Peyer's patch (tissue), 4 donors: ENCODE measurements around the gene BICDL2.
A peak's percentile ranks its signal among the peaks of the same experiment; 100 is the strongest.

Source experiments
- POLR2A ChIP-seq, 2 donors: fragments of 450-650 bp; IDR thresholded peaks; one replicate each; pipeline ENCODE4 v1.5.1; 2017; ENCODE audit warnings: antibody characterized with exemption in 2 of 2, mild to moderate bottlenecking in 2 of 2, moderate library complexity in 2 of 2
- TF ChIP-seq, protein P1 (sequence below), 6 experiments: fragments of 450-650 bp in 4 of 6; fragments of 200-600 bp in 2 of 6; sonication (generic) in 1 of 6; IDR thresholded peaks; one replicate each; pipeline ENCODE4 v1.5.1; 2017 to 2019; ENCODE audit warnings: antibody characterized with exemption in 6 of 6, mild to moderate bottlenecking in 3 of 6, moderate library complexity in 1 of 6

DNA sequence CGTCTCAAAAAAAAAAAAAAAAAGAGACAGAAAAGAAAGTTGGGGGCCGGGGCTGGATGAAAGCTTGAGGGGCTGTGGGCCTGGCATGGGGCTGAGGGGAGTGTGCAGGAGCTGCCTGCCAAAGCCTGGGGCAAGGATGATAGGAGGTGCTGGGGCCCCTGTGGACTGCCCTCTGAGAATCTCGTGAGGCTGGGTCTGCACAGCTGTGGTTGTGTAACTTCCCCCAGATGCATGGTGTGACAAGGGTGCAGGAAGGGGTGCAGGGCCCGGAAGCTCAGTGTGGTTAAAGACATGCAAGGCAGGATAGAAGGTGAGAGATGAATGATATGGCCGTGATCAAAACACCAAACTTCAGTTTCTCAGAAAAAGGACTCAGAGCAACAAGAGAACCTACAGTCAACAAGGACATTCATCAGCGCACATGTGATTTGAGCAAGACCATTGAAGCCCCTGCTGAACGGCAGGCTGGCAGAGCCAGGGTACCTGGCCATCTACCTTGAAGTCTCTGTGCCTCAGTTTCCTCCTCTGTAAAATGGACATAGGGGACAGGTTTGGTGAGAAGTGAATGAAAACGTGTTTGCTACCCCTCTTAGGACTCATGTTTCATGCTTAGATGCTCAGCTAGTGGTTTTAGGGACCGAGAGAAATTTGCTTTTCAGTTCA lies 38.2 kb upstream of the BICDL2 start:
- TF ChIP-seq, protein P1, sequence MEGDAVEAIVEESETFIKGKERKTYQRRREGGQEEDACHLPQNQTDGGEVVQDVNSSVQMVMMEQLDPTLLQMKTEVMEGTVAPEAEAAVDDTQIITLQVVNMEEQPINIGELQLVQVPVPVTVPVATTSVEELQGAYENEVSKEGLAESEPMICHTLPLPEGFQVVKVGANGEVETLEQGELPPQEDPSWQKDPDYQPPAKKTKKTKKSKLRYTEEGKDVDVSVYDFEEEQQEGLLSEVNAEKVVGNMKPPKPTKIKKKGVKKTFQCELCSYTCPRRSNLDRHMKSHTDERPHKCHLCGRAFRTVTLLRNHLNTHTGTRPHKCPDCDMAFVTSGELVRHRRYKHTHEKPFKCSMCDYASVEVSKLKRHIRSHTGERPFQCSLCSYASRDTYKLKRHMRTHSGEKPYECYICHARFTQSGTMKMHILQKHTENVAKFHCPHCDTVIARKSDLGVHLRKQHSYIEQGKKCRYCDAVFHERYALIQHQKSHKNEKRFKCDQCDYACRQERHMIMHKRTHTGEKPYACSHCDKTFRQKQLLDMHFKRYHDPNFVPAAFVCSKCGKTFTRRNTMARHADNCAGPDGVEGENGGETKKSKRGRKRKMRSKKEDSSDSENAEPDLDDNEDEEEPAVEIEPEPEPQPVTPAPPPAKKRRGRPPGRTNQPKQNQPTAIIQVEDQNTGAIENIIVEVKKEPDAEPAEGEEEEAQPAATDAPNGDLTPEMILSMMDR (IDR thresholded peaks at IDR 0.05): no peak
- peak in 1 of 2 donors; percentile 13 for TF ChIP-seq POLR2A (IDR thresholded peaks at IDR 0.05)
